H9 (cell line): ENCODE measurements around the gene OPHN1. TPM values are rescaled to one million over a fixed set of nuclear protein-coding genes. Genes with fewer than 3 reads are reported as not detected.

Source experiments
- DNase-seq: peaks from one replicate; pipeline ENCODE4 v3.0.0-alpha.2; 2017
- H2AFZ ChIP-seq: one replicate; pipeline ENCODE4 v1.6.1; 2013; ENCODE audit warnings: mild to moderate bottlenecking, low read length, control low read depth, moderate library complexity
- H2AK5ac ChIP-seq: 2 replicates; pipeline ENCODE4 v1.6.1; 2013; ENCODE audit warnings: low read length, control low read depth, mixed read lengths; ENCODE audit not compliant: insufficient read length
- H2BK120ac ChIP-seq: one replicate; pipeline ENCODE4 v1.6.1; 2013; ENCODE audit warnings: low read depth, mild to moderate bottlenecking, low read length, control low read depth, inconsistent platforms; ENCODE audit not compliant: poor library complexity, severe bottlenecking
- H2BK12ac ChIP-seq: 2 replicates; pipeline ENCODE4 v1.6.1; 2013; ENCODE audit warnings: low read length, control low read depth, mixed read lengths, low read depth; ENCODE audit not compliant: insufficient read length
- H2BK15ac ChIP-seq: 2 replicates; pipeline ENCODE4 v1.6.1; 2013; ENCODE audit warnings: low read depth, low read length, control low read depth
- H2BK20ac ChIP-seq: one replicate; pipeline ENCODE4 v1.6.1; 2013; ENCODE audit warnings: low read depth, mild to moderate bottlenecking, low read length, control low read depth, inconsistent platforms; ENCODE audit not compliant: poor library complexity, severe bottlenecking
- H2BK5ac ChIP-seq: 2 replicates; pipeline ENCODE4 v1.6.1; 2013; ENCODE audit warnings: low read length, control low read depth, mixed read lengths; ENCODE audit not compliant: insufficient read length
- H3K14ac ChIP-seq: 2 replicates; pipeline ENCODE4 v1.6.1; 2013; ENCODE audit warnings: low read length, control low read depth; ENCODE audit not compliant: insufficient read depth
- H3K18ac ChIP-seq: 2 replicates; pipeline ENCODE4 v1.6.1; 2013; ENCODE audit warnings: low read depth, mild to moderate bottlenecking, mixed read lengths, low read length, control low read depth; ENCODE audit not compliant: insufficient read length
- H3K23ac ChIP-seq: 2 replicates; pipeline ENCODE4 v1.6.1; 2013; ENCODE audit warnings: low read length, control low read depth, mixed read lengths, low read depth; ENCODE audit not compliant: insufficient read length
- H3K23me2 ChIP-seq: 2 replicates; pipeline ENCODE4 v1.6.1; 2013; ENCODE audit warnings: low read depth, mild to moderate bottlenecking, mixed read lengths, low read length, control low read depth; ENCODE audit not compliant: insufficient read length, poor library complexity, severe bottlenecking
- H3K27ac ChIP-seq: 2 replicates; pipeline ENCODE4 v1.5.1; 2013; ENCODE audit warnings: low read length, control low read depth, mixed read lengths, low read depth; ENCODE audit not compliant: insufficient read length
- H3K27me3 ChIP-seq: 2 replicates; pipeline ENCODE4 v1.6.1; 2013; ENCODE audit warnings: low read length, control low read depth, inconsistent platforms; ENCODE audit not compliant: insufficient read depth
- H3K4ac ChIP-seq: 2 replicates; pipeline ENCODE4 v1.6.1; 2013; ENCODE audit warnings: low read depth, mild to moderate bottlenecking, control low read depth, inconsistent platforms, low read length, moderate library complexity
- H3K4me1 ChIP-seq: 2 replicates; pipeline ENCODE4 v1.6.1; 2013; ENCODE audit warnings: low read length, control low read depth, inconsistent platforms; ENCODE audit not compliant: insufficient read depth
- H3K4me2 ChIP-seq: 2 replicates; pipeline ENCODE4 v1.6.1; 2013; ENCODE audit warnings: low read length, control low read depth, mixed read lengths; ENCODE audit not compliant: insufficient read length, insufficient read depth
- H3K56ac ChIP-seq: 2 replicates; pipeline ENCODE4 v1.6.1; 2013; ENCODE audit warnings: low read depth, mild to moderate bottlenecking, mixed read lengths, low read length, control low read depth; ENCODE audit not compliant: insufficient read length
- H3K79me1 ChIP-seq: 2 replicates; pipeline ENCODE4 v1.6.1; 2013; ENCODE audit warnings: low read depth, mild to moderate bottlenecking, moderate library complexity, low read length, control low read depth, inconsistent platforms; ENCODE audit not compliant: insufficient read depth, poor library complexity, severe bottlenecking
- H3K79me2 ChIP-seq: 2 replicates; pipeline ENCODE4 v1.6.1; 2013; ENCODE audit warnings: low read length, control low read depth, inconsistent platforms; ENCODE audit not compliant: insufficient read depth
- H3K9ac ChIP-seq: 2 replicates; pipeline ENCODE4 v1.6.1; 2013; ENCODE audit warnings: low read length, control low read depth, mixed read lengths; ENCODE audit not compliant: insufficient read length; ENCODE audit errors: extremely low read depth
- H3K9me3 ChIP-seq: one replicate; pipeline ENCODE4 v1.6.1; 2013; ENCODE audit warnings: low read depth, low read length, inconsistent platforms; ENCODE audit not compliant: control insufficient read depth
- H3T11ph ChIP-seq: one replicate; pipeline ENCODE4 v1.6.1; 2013; ENCODE audit warnings: mild to moderate bottlenecking, low read length, control low read depth, inconsistent platforms
- H4K20me1 ChIP-seq: one replicate; pipeline ENCODE4 v1.6.1; 2013; ENCODE audit not compliant: control insufficient read depth, insufficient read length, insufficient read depth
- H4K5ac ChIP-seq: 2 replicates; pipeline ENCODE4 v1.6.1; 2013; ENCODE audit warnings: low read depth, mild to moderate bottlenecking, mixed read lengths, low read length, control low read depth; ENCODE audit not compliant: insufficient read length
- H4K8ac ChIP-seq: replicated peaks from 2 replicates; pipeline ENCODE4 v1.6.1; 2013; ENCODE audit warnings: low read length, control low read depth, mixed read lengths, low read depth; ENCODE audit not compliant: insufficient read length
- H4K91ac ChIP-seq: 2 replicates; pipeline ENCODE4 v1.6.1; 2013; ENCODE audit warnings: low read depth, mild to moderate bottlenecking, moderate library complexity, mixed read lengths, low read length, control low read depth; ENCODE audit not compliant: insufficient read length
- H3K27ac Mint-ChIP-seq, 3 experiments: 2 replicates in 2 of 3; 3 replicates in 1 of 3; pipeline ENCODE4 v1.8.0; 2020 to 2021; ENCODE audit warnings: mixed read lengths in 3 of 3, mild to moderate bottlenecking in 1 of 3, moderate library complexity in 1 of 3
- H3K27me3 Mint-ChIP-seq: 2 replicates; pipeline ENCODE4 v1.8.0; 2021; ENCODE audit warnings: low read depth, mild to moderate bottlenecking, moderate library complexity, mixed read lengths
- H3K36me3 Mint-ChIP-seq, 3 experiments: 2 replicates in 2 of 3; 3 replicates in 1 of 3; pipeline ENCODE4 v1.8.0; 2020 to 2021; ENCODE audit warnings: low read depth in 3 of 3, mixed read lengths in 3 of 3; ENCODE audit not compliant: insufficient read depth in 1 of 3
- H3K4me1 Mint-ChIP-seq, 2 experiments: 2 replicates each; pipeline ENCODE4 v1.8.0; 2020; ENCODE audit warnings: mixed read lengths in 2 of 2
- H3K4me3 Mint-ChIP-seq, 2 experiments: 2 replicates in 1 of 2; 3 replicates in 1 of 2; pipeline ENCODE4 v1.8.0; 2020 to 2021; ENCODE audit warnings: mild to moderate bottlenecking in 2 of 2, mixed read lengths in 2 of 2, moderate library complexity in 1 of 2
- H3K9me3 Mint-ChIP-seq, 2 experiments: 2 replicates in 1 of 2; 3 replicates in 1 of 2; pipeline ENCODE4 v1.8.0; 2020; ENCODE audit warnings: mild to moderate bottlenecking in 2 of 2, mixed read lengths in 2 of 2, moderate library complexity in 1 of 2
- WGBS: extraction: QIAGEN DNeasy Blood & Tissue Kit; methylation state at CpG from one replicate; pipeline ENCODE4 v1.1.7; 2013; ENCODE audit warnings: missing lambda C conversion rate, low lambda C conversion rate, mixed read lengths; ENCODE audit not compliant: insufficient read length; ENCODE audit errors: extremely low coverage; 5-methylcytosine and 5-hydroxymethylcytosine counted together
- total RNA-seq: library from RNA; stranded (reverse); gene quantifications from 2 replicates; pipeline ENCODE4 v1.2.1, GENCODE V29; 2021
- TF ChIP-seq, protein P1 (sequence below): fragments of 200-600 bp; sonication (generic); conservative IDR thresholded peaks from 3 replicates; pipeline ENCODE4 v1.8.0; 2021; ENCODE audit warnings: antibody characterized with exemption, mild to moderate bottlenecking

Gene OPHN1
- total RNA-seq, 1 experiment from 2014 or later: 1.5 TPM

DNA sequence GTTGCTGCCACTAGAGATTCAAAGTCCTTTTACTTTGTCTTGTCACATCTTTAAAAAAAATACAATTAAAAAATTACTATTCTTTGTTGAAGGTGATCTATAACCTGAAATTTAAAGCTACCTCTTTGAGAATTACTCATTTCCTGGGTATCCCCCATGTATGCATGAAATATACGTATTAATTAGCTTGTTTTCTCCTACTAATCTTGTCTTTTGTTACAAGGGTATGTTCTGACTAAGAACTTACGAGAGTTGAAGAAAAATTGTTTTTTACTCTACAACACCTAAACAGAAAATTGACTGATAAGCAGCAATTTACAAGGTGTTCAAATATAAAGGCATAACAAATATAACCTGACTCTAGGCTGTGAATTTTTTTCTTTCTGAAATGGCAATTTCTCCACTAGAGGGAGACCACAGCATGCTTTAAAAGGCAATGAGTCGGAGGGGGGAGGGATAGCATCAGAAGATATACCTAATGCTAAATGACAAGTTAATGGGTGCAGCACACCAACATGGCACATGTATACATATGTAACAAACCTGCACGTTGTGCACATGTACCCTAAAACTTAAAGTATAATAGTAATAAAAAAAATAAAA, 249.6 kb downstream of the OPHN1 start:
- H3K4me3 Mint-ChIP-seq: no peak overlapping the region
- H2BK12ac ChIP-seq: no peak overlapping the region
- H2BK120ac ChIP-seq: no peak overlapping the region
- TF ChIP-seq, protein P1, sequence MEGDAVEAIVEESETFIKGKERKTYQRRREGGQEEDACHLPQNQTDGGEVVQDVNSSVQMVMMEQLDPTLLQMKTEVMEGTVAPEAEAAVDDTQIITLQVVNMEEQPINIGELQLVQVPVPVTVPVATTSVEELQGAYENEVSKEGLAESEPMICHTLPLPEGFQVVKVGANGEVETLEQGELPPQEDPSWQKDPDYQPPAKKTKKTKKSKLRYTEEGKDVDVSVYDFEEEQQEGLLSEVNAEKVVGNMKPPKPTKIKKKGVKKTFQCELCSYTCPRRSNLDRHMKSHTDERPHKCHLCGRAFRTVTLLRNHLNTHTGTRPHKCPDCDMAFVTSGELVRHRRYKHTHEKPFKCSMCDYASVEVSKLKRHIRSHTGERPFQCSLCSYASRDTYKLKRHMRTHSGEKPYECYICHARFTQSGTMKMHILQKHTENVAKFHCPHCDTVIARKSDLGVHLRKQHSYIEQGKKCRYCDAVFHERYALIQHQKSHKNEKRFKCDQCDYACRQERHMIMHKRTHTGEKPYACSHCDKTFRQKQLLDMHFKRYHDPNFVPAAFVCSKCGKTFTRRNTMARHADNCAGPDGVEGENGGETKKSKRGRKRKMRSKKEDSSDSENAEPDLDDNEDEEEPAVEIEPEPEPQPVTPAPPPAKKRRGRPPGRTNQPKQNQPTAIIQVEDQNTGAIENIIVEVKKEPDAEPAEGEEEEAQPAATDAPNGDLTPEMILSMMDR: peak; percentile 64
- no peaks in the 10 kb centered on the region for H3K23me2 ChIP-seq
- H3K14ac ChIP-seq: no peak overlapping the region
- H2AK5ac ChIP-seq: no peak overlapping the region
- no peak overlapping the region for H4K5ac ChIP-seq
- H3K27me3 ChIP-seq: no peaks in the 10 kb centered on the region
- H3K4me1 Mint-ChIP-seq: no peaks in the 10 kb centered on the region
- H3K27ac Mint-ChIP-seq: no peak overlapping the region
- H3K4me2 ChIP-seq: no peak overlapping the region
- no peak overlapping the region for H2BK15ac ChIP-seq
- no peak overlapping the region for H3K4ac ChIP-seq
- no peak overlapping the region for H2BK5ac ChIP-seq
- no peak overlapping the region for H2AFZ ChIP-seq
- peaks cover 59 to 66% of the 10 kb centered on the region in 2 experiments for H3K9me3 Mint-ChIP-seq
- no peak overlapping the region for H4K8ac ChIP-seq
- peaks cover 0 to 6% (median 0%) of the 10 kb centered on the region in 3 experiments; a peak in 2 of 7 replicates for H3K36me3 Mint-ChIP-seq
- H3K18ac ChIP-seq: no peak overlapping the region
- H3K27ac ChIP-seq: no peak overlapping the region
- no peaks in the 10 kb centered on the region for H4K20me1 ChIP-seq
- H3K79me2 ChIP-seq: no peaks in the 10 kb centered on the region
- no peak for DNase-seq
- H4K91ac ChIP-seq: no peak overlapping the region
- no peak overlapping the region for H2BK20ac ChIP-seq
- no peak overlapping the region for H3K23ac ChIP-seq
- no peak overlapping the region for H3K56ac ChIP-seq
- H3T11ph ChIP-seq: no peak overlapping the region
- H3K79me1 ChIP-seq: no peaks in the 10 kb centered on the region
- no CpG with 5 or more reads among the region's 4 CpGs for whole genome bisulfite sequencing
- no peaks in the 10 kb centered on the region for H3K27me3 Mint-ChIP-seq
- H3K4me1 ChIP-seq: no peaks in the 10 kb centered on the region
- peaks cover 21% of the 10 kb centered on the region for H3K9me3 ChIP-seq
- H3K9ac ChIP-seq: no peak overlapping the region
